ENCODE results near the gene SKAP1.
"Not testable (repeated sequence)": the region's sequence is repeated elsewhere in the genome, so short reads cannot be mapped to it uniquely, and the experiment has no call there.

The SKAP1 gene

DNA sequence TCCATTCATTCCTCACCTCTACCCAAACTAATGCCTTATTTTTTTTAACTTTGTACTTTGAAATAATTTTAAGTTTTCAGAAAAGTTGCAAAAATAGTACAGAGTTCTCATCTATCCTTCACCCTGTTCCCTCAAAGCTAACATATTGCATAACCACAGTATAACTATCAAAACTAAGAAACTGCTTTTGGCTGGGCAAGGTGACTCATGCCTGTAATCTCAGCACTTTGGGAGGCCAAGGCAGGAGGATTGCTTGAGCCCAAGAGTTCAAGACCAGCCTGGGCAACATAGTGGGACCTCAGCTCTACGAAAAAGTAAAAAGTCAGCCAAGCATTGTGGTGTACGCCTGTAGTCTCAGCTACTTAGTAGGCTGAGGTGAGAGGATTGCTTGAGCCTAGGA lies 147.7 kb downstream of the SKAP1 start:
- no peak for DNase-seq (ENCODE audit: low read depth)

GRCh38 chr17:48278760-48279491 lies 151.1 kb downstream of the SKAP1 start:
- DNase-seq (ENCODE audit: low read depth): no peak

GRCh38 chr17:48276776-48277175 lies 153.2 kb downstream of the SKAP1 start:
- DNase-seq (ENCODE audit: low read depth): no peak

DNA sequence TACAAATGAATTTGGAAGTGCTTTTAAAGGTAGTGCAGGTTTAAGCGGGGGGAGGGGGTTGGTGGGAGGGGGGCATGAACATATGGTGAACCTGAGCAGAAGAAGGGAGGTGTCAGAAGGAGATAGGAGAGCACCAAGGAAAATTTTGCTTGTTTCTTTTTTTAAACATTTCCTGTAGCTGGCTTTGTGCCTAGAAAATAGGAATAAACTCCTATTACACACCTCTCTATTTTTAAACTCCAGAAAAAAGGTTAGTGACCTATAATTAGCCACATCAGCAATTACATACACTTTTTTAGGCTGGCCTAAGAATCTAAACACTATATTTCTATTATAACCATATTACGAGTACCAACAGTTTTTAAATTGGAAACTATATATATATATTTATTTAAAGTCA lies 159.1 kb downstream of the SKAP1 start:
- no peak for DNase-seq (ENCODE audit: low read depth)

- DNase-seq (ENCODE audit: low read depth): no peak
Observed at GRCh38 chr17:48269209-48269608, 160.8 kb downstream of the SKAP1 start.

GRCh38 chr17:48263731-48264035 lies 166.3 kb downstream of the SKAP1 start:
- no peak for DNase-seq (ENCODE audit: low read depth)

DNA sequence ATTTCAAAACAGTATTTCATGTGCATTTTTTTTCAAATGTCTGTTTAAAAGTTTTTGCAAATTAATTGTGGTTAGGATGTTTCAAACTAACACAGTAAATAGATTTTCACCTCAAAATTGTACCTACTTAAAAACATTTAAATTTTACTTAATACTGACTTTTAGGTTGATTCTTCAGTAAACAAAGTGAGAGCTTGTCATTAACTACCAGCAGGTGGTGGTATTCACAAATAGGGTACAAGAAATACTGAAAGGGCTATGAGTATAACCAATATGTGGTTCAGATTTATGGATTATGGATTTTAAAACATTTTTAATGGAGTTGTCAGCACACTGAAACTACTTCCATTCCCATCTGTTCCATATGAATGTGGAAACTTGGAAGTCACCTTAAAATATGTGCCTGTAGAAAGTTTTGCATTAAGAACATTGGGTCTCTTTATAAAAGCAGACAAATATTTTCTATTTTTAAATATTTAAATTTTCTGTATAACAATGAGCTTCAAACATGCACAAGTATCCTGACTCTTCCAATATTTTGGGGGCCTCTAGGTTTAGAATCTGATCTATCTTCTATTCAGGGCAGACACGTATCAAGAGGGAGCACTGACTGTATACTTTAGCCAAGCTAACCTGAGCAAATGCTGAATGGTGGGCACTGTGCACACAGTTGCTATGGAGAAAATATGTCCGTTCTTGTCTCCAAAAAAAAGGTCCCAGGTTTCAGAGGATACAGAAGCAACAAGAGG lies 166.9 kb downstream of the SKAP1 start:
- no peak for DNase-seq (ENCODE audit: low read depth)

DNA sequence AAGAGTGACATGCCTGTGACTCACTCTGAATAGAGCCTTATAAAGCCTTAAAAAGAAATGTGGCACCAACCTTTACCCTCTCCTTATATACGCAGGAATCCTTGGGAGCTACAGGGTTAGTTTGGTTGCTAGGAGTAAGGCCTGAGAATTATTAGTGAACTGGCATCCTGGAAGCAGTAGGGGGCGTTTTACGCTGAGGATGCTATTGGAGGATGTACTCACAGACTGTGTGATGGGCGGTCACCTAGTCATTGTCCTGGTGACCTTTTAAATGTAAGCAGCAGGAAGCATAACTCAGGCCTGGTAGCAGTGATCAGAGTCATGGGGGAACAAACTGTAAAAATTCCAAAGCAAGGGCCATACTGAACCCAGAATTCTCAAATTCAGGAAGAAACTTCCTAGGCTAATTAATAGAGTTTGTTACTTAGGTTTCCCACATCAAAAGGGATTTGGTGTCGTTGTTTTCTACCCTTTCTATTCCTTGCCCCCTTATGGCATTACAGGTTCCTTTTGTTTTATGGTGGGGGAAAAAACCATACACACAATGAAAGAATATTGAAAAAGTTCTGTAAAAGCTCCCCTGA lies 168.6 kb downstream of the SKAP1 start:
- DNase-seq (ENCODE audit: low read depth): no peak

- DNase-seq (ENCODE audit: low read depth): no peak
Observed at GRCh38 chr17:48259694-48260291, 170.2 kb downstream of the SKAP1 start.

- no peak for DNase-seq (ENCODE audit: low read depth)
Observed at GRCh38 chr17:48258331-48258730, 171.7 kb downstream of the SKAP1 start.

- no peak for DNase-seq (ENCODE audit: low read depth)
Observed at GRCh38 chr17:48255759-48256158, 174.3 kb downstream of the SKAP1 start.

DNA sequence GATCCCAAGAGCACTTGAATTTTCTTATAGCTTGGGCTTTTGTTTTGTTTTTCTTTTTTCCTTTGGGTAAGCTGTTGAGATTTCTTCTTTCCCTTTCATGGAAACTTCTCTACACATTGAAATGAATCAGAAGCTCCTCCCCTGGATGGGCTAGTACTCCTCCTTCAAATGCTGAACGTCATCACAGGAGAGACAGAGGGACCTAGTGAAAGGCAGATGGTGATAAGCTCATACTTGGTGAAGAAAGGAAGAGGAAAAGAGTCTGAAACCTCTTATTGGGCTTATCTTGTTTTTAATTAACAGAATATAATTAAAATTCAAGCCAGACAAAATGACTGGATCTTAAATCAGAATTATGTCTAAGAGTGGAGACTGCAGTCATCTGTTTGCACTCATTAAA lies 175.1 kb downstream of the SKAP1 start:
- DNase-seq (ENCODE audit: low read depth): no peak

DNA sequence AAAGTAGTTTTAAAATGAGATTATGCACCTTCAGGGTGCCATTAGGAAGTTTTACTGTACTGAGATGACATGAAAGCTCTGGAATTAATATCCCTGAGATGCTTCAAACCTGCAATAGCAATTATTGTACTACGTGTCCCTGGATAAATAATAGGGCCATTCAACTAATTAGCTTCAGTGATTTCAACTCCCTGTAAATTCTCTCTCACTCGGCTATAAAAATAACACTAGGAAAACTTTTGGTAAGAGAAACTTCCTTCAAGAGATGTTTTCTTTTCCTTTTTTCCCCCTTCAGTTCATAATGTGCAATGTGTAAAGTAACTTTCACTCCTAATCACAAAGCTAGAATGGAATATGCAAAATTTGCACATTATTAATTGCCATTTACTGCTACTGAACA lies 176.0 kb downstream of the SKAP1 start:
- no peak for DNase-seq (ENCODE audit: low read depth)

DNA sequence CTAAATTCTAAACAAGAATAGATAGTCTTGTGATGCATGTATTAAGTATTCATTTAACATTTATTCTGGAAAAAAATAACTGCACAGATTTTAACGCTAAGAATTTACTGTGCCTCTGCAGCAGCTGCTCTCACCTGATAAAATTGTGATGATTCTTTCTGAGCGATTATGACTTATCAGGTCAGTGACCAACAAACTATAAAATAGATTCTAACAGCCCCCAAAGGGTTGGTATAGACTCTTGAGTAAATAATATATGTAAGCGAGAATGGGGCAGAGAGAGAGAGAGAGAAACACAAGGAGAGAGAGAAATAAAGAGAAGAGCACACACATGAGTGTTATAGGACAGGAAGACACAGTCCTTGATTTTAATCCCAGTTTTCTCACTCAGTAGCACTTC lies 178.1 kb downstream of the SKAP1 start:
- DNase-seq (ENCODE audit: low read depth): no peak

- no peak for DNase-seq (ENCODE audit: low read depth)
Observed at GRCh38 chr17:48250949-48251348, 179.1 kb downstream of the SKAP1 start.

- DNase-seq (ENCODE audit: low read depth): not testable (repeated sequence)
Observed at GRCh38 chr17:48250059-48250458, 180.0 kb downstream of the SKAP1 start.

DNA sequence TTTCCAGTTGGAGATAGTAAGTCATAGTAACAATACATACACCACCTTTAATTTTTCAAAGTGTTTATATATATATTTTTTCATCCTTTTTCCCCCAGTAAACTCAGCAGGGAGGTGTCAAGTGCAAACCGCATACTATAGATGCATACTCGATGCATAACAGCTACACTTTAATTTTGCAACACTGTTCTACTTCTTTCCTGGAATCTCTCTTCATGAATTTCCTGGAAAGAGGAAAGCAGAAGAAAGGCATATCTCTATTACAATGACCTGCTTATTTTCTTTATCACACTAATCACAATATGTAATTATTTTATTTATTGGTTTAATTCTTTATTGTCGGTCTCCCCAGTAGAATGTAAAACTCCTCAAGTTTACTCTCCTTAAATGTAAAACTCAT lies 182.4 kb downstream of the SKAP1 start:
- no peak for DNase-seq (ENCODE audit: low read depth)

GRCh38 chr17:48247038-48247437 lies 183.0 kb downstream of the SKAP1 start:
- DNase-seq (ENCODE audit: low read depth): no peak

DNA sequence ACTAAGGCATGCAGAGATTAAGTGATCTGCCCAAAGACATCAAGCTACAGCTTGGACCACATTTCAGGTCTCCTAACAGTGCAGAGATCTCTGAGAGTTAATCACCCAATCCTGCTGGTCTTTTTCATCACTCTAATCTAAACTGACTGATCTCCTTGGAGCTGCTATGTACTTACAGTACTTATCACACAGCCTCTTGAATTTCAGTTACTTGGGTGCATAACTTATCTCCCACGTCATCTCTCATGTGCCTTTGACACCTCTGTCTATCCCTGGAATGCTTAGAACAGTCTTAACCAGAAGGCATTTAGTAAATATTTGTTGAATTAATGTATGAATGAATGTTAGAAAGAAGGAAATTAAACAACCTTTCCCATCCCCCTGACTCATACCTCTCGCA lies 183.4 kb downstream of the SKAP1 start:
- no peak for DNase-seq (ENCODE audit: low read depth)

GRCh38 chr17:48245465-48246033 lies 184.5 kb downstream of the SKAP1 start:
- DNase-seq (ENCODE audit: low read depth): not testable (repeated sequence)

- no peak for DNase-seq (ENCODE audit: low read depth)
Observed at GRCh38 chr17:48244814-48245213, 185.2 kb downstream of the SKAP1 start.

DNA sequence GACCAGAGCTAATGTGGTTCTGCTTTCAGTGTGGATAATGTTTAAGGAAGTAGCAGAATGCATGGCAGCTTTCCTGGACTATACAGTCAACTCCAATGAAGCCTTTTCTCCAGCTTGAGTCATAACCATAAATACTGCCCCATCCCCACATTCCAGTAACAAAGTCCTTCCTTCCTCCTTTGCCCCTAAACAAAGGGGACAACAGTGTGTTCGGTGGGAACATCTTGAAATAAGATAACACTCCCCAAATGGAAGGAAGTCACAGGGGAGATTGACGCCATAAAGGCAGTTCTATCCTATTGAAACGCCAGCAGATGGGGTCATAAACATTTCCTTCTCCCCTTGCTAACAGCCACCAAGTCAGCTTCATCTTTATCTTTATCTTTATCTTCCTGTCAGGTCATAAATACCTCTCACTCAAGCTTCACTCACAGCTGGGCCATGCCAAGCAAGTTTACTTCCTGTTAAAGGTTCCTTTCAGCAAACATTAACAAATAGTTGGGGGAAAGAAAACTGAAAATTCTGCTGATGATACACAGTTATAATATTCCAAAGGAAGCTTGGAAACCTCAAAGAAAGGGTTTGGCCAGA lies 185.8 kb downstream of the SKAP1 start:
- no peak for DNase-seq (ENCODE audit: low read depth)
